HEK293 (cell line): ENCODE data around the gene RRP8.
A peak's percentile ranks its signal among the peaks of the same experiment; 100 is the strongest.

ENCODE experiments used
- CTCF ChIA-PET: fragments of 350-600 bp; formaldehyde crosslinking; extraction: SDS; loops from one replicate; lab custom pipeline; 2021; ENCODE audit warnings: antibody characterized with exemption; lab: Yijun Ruan, JAX
- POLR2A ChIA-PET: fragments of 300-600 bp; formaldehyde crosslinking; extraction: SDS; loops from one replicate; lab custom pipeline; 2020; ENCODE audit warnings: antibody characterized with exemption, inconsistent platforms; lab: Yijun Ruan, JAX
- H3K27ac ChIP-seq: fragments of 200-500 bp; sonication (Bioruptor generic); 2 replicates; pipeline ENCODE4 v1.5.1; 2014; ENCODE audit warnings: low read depth, low read length, control low read depth, inconsistent platforms; ENCODE audit errors: extremely low read depth
- H3K36me3 ChIP-seq, 2 experiments: fragments of 200-500 bp in 1 of 2; sonication (Bioruptor generic) in 1 of 2; 1 replicate in 1 of 2; 2 replicates in 1 of 2; pipeline ENCODE4 v1.5.1; 2014 to 2017; ENCODE audit warnings: inconsistent platforms in 2 of 2, low read length in 2 of 2; ENCODE audit not compliant: control insufficient read depth in 2 of 2, insufficient read depth in 1 of 2
- H3K4me1 ChIP-seq: fragments of 200-500 bp; sonication (Bioruptor generic); 2 replicates; pipeline ENCODE4 v1.5.1; 2014; ENCODE audit warnings: mild to moderate bottlenecking, low read length, inconsistent platforms; ENCODE audit not compliant: control insufficient read depth, insufficient read depth
- H3K4me3 ChIP-seq: 2 replicates; pipeline ENCODE4 v1.5.1; 2011; ENCODE audit warnings: low read depth, mild to moderate bottlenecking, control low read depth, low read length, moderate library complexity
- H3K9me3 ChIP-seq: fragments of 200-500 bp; sonication (Bioruptor generic); 2 replicates; pipeline ENCODE4 v1.5.1; 2014; ENCODE audit warnings: low read depth, low read length, inconsistent platforms; ENCODE audit not compliant: control insufficient read depth, insufficient read depth
- KLF10 ChIP-seq: fragments of 450-650 bp; IDR thresholded peaks from 2 replicates; pipeline ENCODE4 v1.5.1; 2018; ENCODE audit warnings: missing biosample characterization, mild to moderate bottlenecking, missing genetic modification characterization
- KLF8 ChIP-seq: fragments of 450-650 bp; formaldehyde crosslinking; IDR thresholded peaks from 2 replicates; pipeline ENCODE4 v1.5.1; 2016; ENCODE audit warnings: missing biosample characterization, missing genetic modification characterization
- SCRT2 ChIP-seq: fragments of 450-650 bp; formaldehyde crosslinking; IDR thresholded peaks from 2 replicates; pipeline ENCODE4 v1.5.1; 2016; ENCODE audit warnings: missing biosample characterization, missing genetic modification characterization
- WT1 ChIP-seq: fragments of 450-650 bp; formaldehyde crosslinking; IDR thresholded peaks from 2 replicates; pipeline ENCODE4 v1.5.1; 2016; ENCODE audit warnings: missing biosample characterization, missing genetic modification characterization
- ZNF140 ChIP-seq: fragments of 450-650 bp; formaldehyde crosslinking; IDR thresholded peaks from 2 replicates; pipeline ENCODE4 v1.5.1; 2016; ENCODE audit warnings: missing biosample characterization, missing genetic modification characterization
- ZNF223 ChIP-seq: fragments of 450-650 bp; formaldehyde crosslinking; IDR thresholded peaks from 2 replicates; pipeline ENCODE4 v1.5.1; 2016; ENCODE audit warnings: missing biosample characterization, missing genetic modification characterization
- ZNF350 ChIP-seq: fragments of 450-650 bp; formaldehyde crosslinking; IDR thresholded peaks from 2 replicates; pipeline ENCODE4 v1.5.0; 2017; ENCODE audit warnings: missing biosample characterization, mild to moderate bottlenecking, missing genetic modification characterization
- ZNF521 ChIP-seq: fragments of 450-650 bp; formaldehyde crosslinking; IDR thresholded peaks from 2 replicates; pipeline ENCODE4 v1.5.1; 2017; ENCODE audit warnings: missing biosample characterization, mild to moderate bottlenecking, missing genetic modification characterization
- ZNF558 ChIP-seq: fragments of 450-650 bp; formaldehyde crosslinking; IDR thresholded peaks from 2 replicates; pipeline ENCODE4 v1.5.1; 2016; ENCODE audit warnings: missing biosample characterization, missing genetic modification characterization
- ZNF610 ChIP-seq: fragments of 450-650 bp; formaldehyde crosslinking; IDR thresholded peaks from 2 replicates; pipeline ENCODE4 v1.5.1; 2016; ENCODE audit warnings: missing biosample characterization, missing genetic modification characterization, borderline replicate concordance
- ZNF626 ChIP-seq: fragments of 450-650 bp; sonication (Bioruptor Pico); formaldehyde crosslinking; IDR thresholded peaks from 2 replicates; pipeline ENCODE4 v1.5.1; 2018; ENCODE audit warnings: missing biosample characterization, missing genetic modification characterization, inconsistent platforms
- ZNF670 ChIP-seq: fragments of 450-650 bp; formaldehyde crosslinking; IDR thresholded peaks from 2 replicates; pipeline ENCODE4 v1.5.1; 2016; ENCODE audit warnings: missing biosample characterization, missing genetic modification characterization, low read depth
- ZXDB ChIP-seq: fragments of 450-650 bp; formaldehyde crosslinking; IDR thresholded peaks from 2 replicates; pipeline ENCODE4 v1.5.1; 2016; ENCODE audit warnings: missing biosample characterization, missing genetic modification characterization
- TF ChIP-seq, protein P1 (sequence below): fragments of 450-650 bp; formaldehyde crosslinking; IDR thresholded peaks from 2 replicates; pipeline ENCODE4 v1.5.1; 2016; ENCODE audit warnings: missing biosample characterization, missing genetic modification characterization
- TF ChIP-seq, protein P2 (sequence below): fragments of 450-650 bp; formaldehyde crosslinking; IDR thresholded peaks from 2 replicates; pipeline ENCODE4 v1.5.1; 2016; ENCODE audit warnings: missing biosample characterization, missing genetic modification characterization, borderline replicate concordance
- TF ChIP-seq, protein P3 (sequence below): fragments of 450-650 bp; IDR thresholded peaks from 2 replicates; pipeline ENCODE4 v1.5.1; 2018; ENCODE audit warnings: missing biosample characterization, missing genetic modification characterization
- TF ChIP-seq, protein P4 (sequence below): fragments of 450-650 bp; formaldehyde crosslinking; IDR thresholded peaks from 2 replicates; pipeline ENCODE4 v1.5.1; 2016; ENCODE audit warnings: missing biosample characterization, missing genetic modification characterization

Gene RRP8

DNA sequence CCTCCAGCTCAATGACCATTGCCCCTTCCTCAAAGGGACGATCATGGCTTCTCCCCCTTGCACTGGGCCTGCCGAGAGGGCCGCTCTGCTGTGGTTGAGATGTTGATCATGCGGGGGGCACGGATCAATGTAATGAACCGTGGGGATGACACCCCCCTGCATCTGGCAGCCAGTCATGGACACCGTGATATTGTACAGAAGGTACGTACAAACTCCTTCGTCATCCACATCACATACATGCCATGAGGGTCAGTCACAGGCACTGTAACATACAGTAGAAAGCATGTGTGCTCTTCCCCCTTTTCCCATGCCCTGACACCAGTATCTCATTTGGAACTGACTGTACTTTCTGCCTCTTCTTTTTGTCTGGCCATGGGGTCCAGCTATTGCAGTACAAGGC is 4.6 kb upstream of the RRP8 start:
- H3K4me1 ChIP-seq, result no peaks in the 10 kb centered on the region
- peaks cover 0 to 46% of the 10 kb centered on the region in 2 experiments; a peak in 1 of 3 replicates for H3K36me3 ChIP-seq
- no peak overlapping the region for H3K4me3 ChIP-seq
- POLR2A ChIA-PET, result interaction anchor here (1.3 to 1.5 kb wide), 2 partner anchors 75 to 127 kb away, joined by 6 to 7 read pairs; partner anchors contain the start of genes ARFIP2, MRPL17 and TIMM10B
- TF ChIP-seq ZNF626 (tag by site-specific recombination), result no peak
- TF ChIP-seq, protein P1, sequence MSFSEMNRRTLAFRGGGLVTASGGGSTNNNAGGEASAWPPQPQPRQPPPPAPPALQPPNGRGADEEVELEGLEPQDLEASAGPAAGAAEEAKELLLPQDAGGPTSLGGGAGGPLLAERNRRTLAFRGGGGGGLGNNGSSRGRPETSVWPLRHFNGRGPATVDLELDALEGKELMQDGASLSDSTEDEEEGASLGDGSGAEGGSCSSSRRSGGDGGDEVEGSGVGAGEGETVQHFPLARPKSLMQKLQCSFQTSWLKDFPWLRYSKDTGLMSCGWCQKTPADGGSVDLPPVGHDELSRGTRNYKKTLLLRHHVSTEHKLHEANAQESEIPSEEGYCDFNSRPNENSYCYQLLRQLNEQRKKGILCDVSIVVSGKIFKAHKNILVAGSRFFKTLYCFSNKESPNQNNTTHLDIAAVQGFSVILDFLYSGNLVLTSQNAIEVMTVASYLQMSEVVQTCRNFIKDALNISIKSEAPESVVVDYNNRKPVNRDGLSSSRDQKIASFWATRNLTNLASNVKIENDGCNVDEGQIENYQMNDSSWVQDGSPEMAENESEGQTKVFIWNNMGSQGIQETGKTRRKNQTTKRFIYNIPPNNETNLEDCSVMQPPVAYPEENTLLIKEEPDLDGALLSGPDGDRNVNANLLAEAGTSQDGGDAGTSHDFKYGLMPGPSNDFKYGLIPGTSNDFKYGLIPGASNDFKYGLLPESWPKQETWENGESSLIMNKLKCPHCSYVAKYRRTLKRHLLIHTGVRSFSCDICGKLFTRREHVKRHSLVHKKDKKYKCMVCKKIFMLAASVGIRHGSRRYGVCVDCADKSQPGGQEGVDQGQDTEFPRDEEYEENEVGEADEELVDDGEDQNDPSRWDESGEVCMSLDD (tag by site-specific recombination), result no peak
- CTCF ChIA-PET, result interaction anchor here (1.3 kb wide), 1 partner anchor 9 kb away, joined by 4 read pairs; no protein-coding TSS in a partner anchor
- no peak overlapping the region for H3K27ac ChIP-seq
- H3K9me3 ChIP-seq, result no peaks in the 10 kb centered on the region

DNA sequence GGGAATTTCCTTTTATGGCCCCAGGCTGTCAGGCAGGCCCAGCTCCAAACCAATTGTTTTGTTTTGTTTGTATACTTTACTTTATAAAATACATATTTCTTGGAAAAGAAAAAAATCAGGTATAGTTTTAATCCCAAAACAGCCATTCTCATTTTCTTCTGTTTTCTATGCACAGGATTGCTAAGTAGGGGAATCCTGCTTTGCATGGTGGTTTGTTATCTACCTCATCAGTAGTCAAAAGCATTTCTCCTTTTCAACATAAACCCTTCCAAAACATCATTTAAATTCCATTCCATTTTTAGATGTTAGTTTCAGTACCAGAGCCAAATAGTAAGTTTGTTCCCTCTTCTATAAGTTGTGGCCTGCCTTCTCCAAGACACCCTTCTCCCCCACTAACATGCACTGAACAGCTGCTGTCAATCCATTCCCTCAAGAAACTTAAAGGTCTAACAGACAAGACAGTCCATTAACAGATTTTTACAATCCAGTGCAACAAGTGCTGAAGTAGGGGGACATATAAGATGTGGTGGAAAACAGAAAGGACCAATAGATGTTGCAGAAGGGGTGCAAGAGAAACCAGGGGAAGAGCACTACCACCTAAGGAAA is 3.9 kb upstream of the RRP8 start:
- Histone ChIP-seq H3K4me3 (no peak overlapping the region), H3K27ac (peak overlapping the region; percentile 13; the same call in 1 of the 2 replicates), H3K36me3 (peaks cover 0 to 47% of the 10 kb centered on the region in 2 experiments; a peak in 1 of 3 replicates), H3K4me1 (no peaks in the 10 kb centered on the region), H3K9me3 (no peaks in the 10 kb centered on the region)
- TF ChIP-seq WT1 (tag by site-specific recombination), result no peak
- peak; percentile 63 for TF ChIP-seq SCRT2 (tag by site-specific recombination)
- peak; percentile 20; the same call in 1 of the 2 replicates for TF ChIP-seq KLF10 (tag by site-specific recombination)
- TF ChIP-seq ZNF521, result no peak
- TF ChIP-seq ZNF223 (tag by site-specific recombination), result no peak
- no peak for TF ChIP-seq ZNF670 (tag by site-specific recombination)
- no peak for TF ChIP-seq ZNF350 (tag by site-specific recombination)
- CTCF ChIA-PET, result interaction anchor here (0.7 to 1.7 kb wide), 6 partner anchors 10 to 228 kb away, joined by 3 to 5 read pairs (median 4); partner anchors contain the start of gene MRPL17
- POLR2A ChIA-PET, result interaction anchor here (0.7 to 1.5 kb wide), 7 partner anchors 12 to 126 kb away, joined by 3 to 12 read pairs (median 4); partner anchors contain the start of genes ARFIP2, MRPL17, TIMM10B and TPP1

DNA sequence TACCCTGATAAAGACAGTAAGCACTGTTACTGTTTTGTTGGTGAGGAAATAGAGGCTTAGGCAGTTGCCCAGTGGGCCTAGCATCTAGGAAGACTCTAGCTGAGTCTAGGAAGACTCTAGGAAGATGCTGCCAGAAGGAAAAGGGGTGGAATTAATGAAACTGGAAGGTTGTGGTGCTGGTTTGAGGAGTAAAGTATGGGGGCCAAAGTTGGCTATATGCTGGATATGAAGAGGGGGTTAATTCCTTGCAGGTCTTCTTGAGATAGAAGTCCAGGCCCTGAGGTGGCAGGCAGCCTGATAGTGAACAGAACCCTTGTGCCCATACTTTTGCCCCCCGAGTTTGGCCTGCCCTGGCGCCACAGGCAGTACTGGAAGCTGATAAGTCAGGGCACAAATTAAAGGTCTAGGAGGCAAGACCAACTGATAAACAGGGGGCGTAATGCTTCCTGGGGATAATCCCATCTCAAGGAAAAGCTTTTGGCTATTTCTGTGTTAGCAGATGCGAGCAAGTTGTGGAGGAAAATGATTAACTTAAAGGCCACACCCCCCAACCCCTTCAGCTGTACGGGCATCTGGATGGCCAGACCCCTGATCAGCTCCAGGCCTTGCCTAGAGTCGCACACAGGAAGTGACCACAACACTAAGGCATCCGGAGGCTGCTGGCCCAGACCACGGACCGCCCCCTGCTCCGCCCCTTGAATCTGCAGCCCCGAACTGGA is 3.2 kb upstream of the RRP8 start:
- H3K27ac ChIP-seq, result peak overlapping the region; percentile 4; the same call in 1 of the 2 replicates
- ChIA-PET POLR2A (interaction anchor here (0.7 to 1.5 kb wide), 7 partner anchors 12 to 125 kb away, joined by 3 to 12 read pairs (median 4); partner anchors contain the start of genes ARFIP2, MRPL17, TIMM10B and TPP1), CTCF (interaction anchor here (0.7 to 1.7 kb wide), 6 partner anchors 11 to 227 kb away, joined by 3 to 5 read pairs (median 4); partner anchors contain the start of gene MRPL17)
- no peak overlapping the region for H3K4me3 ChIP-seq
- H3K9me3 ChIP-seq, result no peaks in the 10 kb centered on the region
- H3K36me3 ChIP-seq, result peaks cover 0 to 53% of the 10 kb centered on the region in 2 experiments; a peak in 1 of 3 replicates
- no peaks in the 10 kb centered on the region for H3K4me1 ChIP-seq
- TF ChIP-seq, protein P2, sequence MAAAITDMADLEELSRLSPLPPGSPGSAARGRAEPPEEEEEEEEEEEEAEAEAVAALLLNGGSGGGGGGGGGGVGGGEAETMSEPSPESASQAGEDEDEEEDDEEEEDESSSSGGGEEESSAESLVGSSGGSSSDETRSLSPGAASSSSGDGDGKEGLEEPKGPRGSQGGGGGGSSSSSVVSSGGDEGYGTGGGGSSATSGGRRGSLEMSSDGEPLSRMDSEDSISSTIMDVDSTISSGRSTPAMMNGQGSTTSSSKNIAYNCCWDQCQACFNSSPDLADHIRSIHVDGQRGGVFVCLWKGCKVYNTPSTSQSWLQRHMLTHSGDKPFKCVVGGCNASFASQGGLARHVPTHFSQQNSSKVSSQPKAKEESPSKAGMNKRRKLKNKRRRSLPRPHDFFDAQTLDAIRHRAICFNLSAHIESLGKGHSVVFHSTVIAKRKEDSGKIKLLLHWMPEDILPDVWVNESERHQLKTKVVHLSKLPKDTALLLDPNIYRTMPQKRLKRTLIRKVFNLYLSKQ (tag by site-specific recombination), result no peak
- TF ChIP-seq ZNF610 (tag by site-specific recombination) (no peak), KLF8 (0 out of 2 replicates have a peak, but pooled peaks have one; percentile 42), ZXDB (tag by site-specific recombination) (peak; percentile 69), ZNF140 (no peak), ZNF558 (no peak)
- TF ChIP-seq, protein P3, sequence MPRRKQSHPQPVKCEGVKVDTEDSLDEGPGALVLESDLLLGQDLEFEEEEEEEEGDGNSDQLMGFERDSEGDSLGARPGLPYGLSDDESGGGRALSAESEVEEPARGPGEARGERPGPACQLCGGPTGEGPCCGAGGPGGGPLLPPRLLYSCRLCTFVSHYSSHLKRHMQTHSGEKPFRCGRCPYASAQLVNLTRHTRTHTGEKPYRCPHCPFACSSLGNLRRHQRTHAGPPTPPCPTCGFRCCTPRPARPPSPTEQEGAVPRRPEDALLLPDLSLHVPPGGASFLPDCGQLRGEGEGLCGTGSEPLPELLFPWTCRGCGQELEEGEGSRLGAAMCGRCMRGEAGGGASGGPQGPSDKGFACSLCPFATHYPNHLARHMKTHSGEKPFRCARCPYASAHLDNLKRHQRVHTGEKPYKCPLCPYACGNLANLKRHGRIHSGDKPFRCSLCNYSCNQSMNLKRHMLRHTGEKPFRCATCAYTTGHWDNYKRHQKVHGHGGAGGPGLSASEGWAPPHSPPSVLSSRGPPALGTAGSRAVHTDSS (tag by site-specific recombination), result no peak
- TF ChIP-seq, protein P4, sequence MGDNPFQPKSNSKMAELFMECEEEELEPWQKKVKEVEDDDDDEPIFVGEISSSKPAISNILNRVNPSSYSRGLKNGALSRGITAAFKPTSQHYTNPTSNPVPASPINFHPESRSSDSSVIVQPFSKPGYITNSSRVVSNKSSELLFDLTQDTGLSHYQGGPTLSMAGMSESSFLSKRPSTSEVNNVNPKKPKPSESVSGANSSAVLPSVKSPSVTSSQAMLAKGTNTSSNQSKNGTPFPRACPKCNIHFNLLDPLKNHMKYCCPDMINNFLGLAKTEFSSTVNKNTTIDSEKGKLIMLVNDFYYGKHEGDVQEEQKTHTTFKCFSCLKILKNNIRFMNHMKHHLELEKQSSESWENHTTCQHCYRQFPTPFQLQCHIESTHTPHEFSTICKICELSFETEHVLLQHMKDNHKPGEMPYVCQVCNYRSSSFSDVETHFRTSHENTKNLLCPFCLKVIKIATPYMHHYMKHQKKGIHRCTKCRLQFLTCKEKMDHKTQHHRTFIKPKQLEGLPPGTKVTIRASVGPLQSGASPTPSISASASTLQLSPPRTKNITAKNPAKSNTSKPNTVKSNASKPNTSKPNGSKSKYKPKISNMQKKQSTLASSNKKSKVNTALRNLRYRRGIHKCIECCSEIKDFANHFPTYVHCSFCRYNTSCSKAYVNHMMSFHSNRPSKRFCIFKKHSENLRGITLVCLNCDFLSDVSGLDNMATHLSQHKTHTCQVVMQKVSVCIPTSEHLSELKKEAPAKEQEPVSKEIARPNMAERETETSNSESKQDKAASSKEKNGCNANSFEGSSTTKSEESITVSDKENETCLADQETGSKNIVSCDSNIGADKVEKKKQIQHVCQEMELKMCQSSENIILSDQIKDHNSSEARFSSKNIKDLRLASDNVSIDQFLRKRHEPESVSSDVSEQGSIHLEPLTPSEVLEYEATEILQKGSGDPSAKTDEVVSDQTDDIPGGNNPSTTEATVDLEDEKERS, result no peak
